T-helper 22 cell (primary cell): Measurements from ENCODE around the gene CRKL.

Experiments
- DNase-seq: peaks from one replicate; pipeline ENCODE4 v3.0.0-alpha.2; 2020; ENCODE audit warnings: low read depth

The CRKL gene

GRCh38 chr22:20952544-20953341, 35.5 kb downstream of the CRKL start:
- DNase-seq = no peak

GRCh38 chr22:20953342-20953608, 36.1 kb downstream of the CRKL start:
- no peak for DNase-seq

GRCh38 chr22:20953668-20954500, 36.7 kb downstream of the CRKL start:
- DNase-seq = no peak

GRCh38 chr22:20955548-20955947, 38.3 kb downstream of the CRKL start:
- DNase-seq = no peak

- DNase-seq = no peak
Observed at GRCh38 chr22:20956258-20957101, 39.3 kb downstream of the CRKL start.

GRCh38 chr22:20957102-20957682, 40.0 kb downstream of the CRKL start:
- DNase-seq = no peak

GRCh38 chr22:20957683-20958431, 40.6 kb downstream of the CRKL start:
- DNase-seq = no peak

- DNase-seq = no peak
Observed at GRCh38 chr22:20959578-20960461, 42.6 kb downstream of the CRKL start.

GRCh38 chr22:20960609-20961008, 43.4 kb downstream of the CRKL start:
- DNase-seq = no peak

- no peak for DNase-seq
Observed at GRCh38 chr22:20962491-20962945, 45.3 kb downstream of the CRKL start.

GRCh38 chr22:20963201-20964052, 46.2 kb downstream of the CRKL start:
- DNase-seq = no peak

- no peak for DNase-seq
Observed at GRCh38 chr22:20964090-20964798, 47.0 kb downstream of the CRKL start.

- no peak for DNase-seq
Observed at GRCh38 chr22:20964799-20965103, 47.5 kb downstream of the CRKL start.

GRCh38 chr22:20965104-20965887, 48.1 kb downstream of the CRKL start:
- DNase-seq = no peak

GRCh38 chr22:20965888-20966855, 49.0 kb downstream of the CRKL start:
- DNase-seq = no peak

- no peak for DNase-seq
Observed at GRCh38 chr22:20966883-20967696, 49.9 kb downstream of the CRKL start, which contains the start of gene AIFM3. Gene AIFM3 (plus strand): TSS chr22:20967255. CDS start chr22:20967945, 690 bp downstream.
